Gastroesophageal sphincter (tissue), 3 donors: ENCODE results near the gene GOLGA5.

ENCODE experiments used
- CTCF ChIP-seq, 4 experiments: fragments of 200-600 bp in 2 of 4; fragments of 450-650 bp in 2 of 4; sonication (generic) in 1 of 4; IDR thresholded peaks; one replicate each; pipeline ENCODE4 v1.5.1; 2017 to 2019; ENCODE audit warnings: antibody characterized with exemption in 4 of 4, mild to moderate bottlenecking in 2 of 4, moderate library complexity in 2 of 4
- POLR2A ChIP-seq, 2 donors: fragments of 450-650 bp; IDR thresholded peaks; one replicate each; pipeline ENCODE4 v1.6.1; 2017; ENCODE audit warnings: antibody characterized with exemption in 2 of 2, mild to moderate bottlenecking in 2 of 2, moderate library complexity in 1 of 2

- TF ChIP-seq CTCF (IDR thresholded peaks at IDR 0.05), result no peak
- no peak for TF ChIP-seq POLR2A (IDR thresholded peaks at IDR 0.05)
Observed at GRCh38 chr14:92774572-92774971, 19.5 kb upstream of the GOLGA5 start.
